K562 (cell line): ENCODE data around the gene GJC2. TPM values are rescaled to one million over a fixed set of nuclear protein-coding genes. Genes with fewer than 3 reads are reported as not detected.

Experiments
- BCL6 ChIP-seq: fragments of 250-450 bp; sonication (Bioruptor Pico); IDR thresholded peaks from 2 replicates; pipeline ENCODE4 v1.4.0; 2020
- CBFA2T2 ChIP-seq: fragments of 450-650 bp; conservative IDR thresholded peaks from 2 replicates; pipeline ENCODE4 v1.6.1; 2017; ENCODE audit warnings: mild to moderate bottlenecking
- CHD7 ChIP-seq: fragments of 200-600 bp; sonication (generic); IDR thresholded peaks from one replicate; pipeline ENCODE4 v1.6.1; 2012; ENCODE audit warnings: mild to moderate bottlenecking, low read depth, low read length, inconsistent platforms
- DMBX1 ChIP-seq: fragments of 250-450 bp; sonication (Bioruptor Pico); IDR thresholded peaks from 2 replicates; pipeline ENCODE4 v1.8.0; 2022; ENCODE audit warnings: inconsistent platforms, mild to moderate bottlenecking, moderate library complexity, borderline replicate concordance
- GATAD2B ChIP-seq: fragments of 450-650 bp; IDR thresholded peaks from 2 replicates; pipeline ENCODE4 v1.6.1; 2017; ENCODE audit warnings: mild to moderate bottlenecking, borderline replicate concordance
- KLF6 ChIP-seq: fragments of 250-450 bp; sonication (Bioruptor Pico); IDR thresholded peaks from 2 replicates; pipeline ENCODE4 v1.4.0; 2020; ENCODE audit warnings: mild to moderate bottlenecking, moderate library complexity, borderline replicate concordance
- PHF8 ChIP-seq: fragments of 200-600 bp; sonication (generic); IDR thresholded peaks from 2 replicates; pipeline ENCODE4 v1.6.1; 2012; ENCODE audit warnings: mixed run types, mild to moderate bottlenecking, inconsistent platforms, low read length, moderate library complexity, borderline replicate concordance
- SMARCE1 ChIP-seq: fragments of 450-650 bp; IDR thresholded peaks from 2 replicates; pipeline ENCODE4 v1.7.1; 2016; ENCODE audit warnings: mild to moderate bottlenecking
- TBL1XR1 ChIP-seq, 2 experiments: IDR thresholded peaks; 2 replicates each; pipeline ENCODE4 v1.6.1; 2012; ENCODE audit warnings: improper control_type of control experiment in 2 of 2, low read length in 2 of 2, mild to moderate bottlenecking in 1 of 2
- ZNF239 ChIP-seq: fragments of 250-450 bp; sonication (Bioruptor Pico); IDR thresholded peaks from 2 replicates; pipeline ENCODE4 v1.4.0; 2020; ENCODE audit warnings: mild to moderate bottlenecking
- ZNF507 ChIP-seq: conservative IDR thresholded peaks from 2 replicates; pipeline ENCODE4 v1.6.1; 2017; ENCODE audit warnings: missing genetic modification characterization, missing compliant biosample characterization
- ZNF655 ChIP-seq: fragments of 250-450 bp; sonication (Bioruptor Pico); IDR thresholded peaks from 2 replicates; pipeline ENCODE4 v1.5.0; 2021
- polyA plus RNA-seq, 8 experiments: library from polyadenylated mRNA; depleted of rRNA in 4 of 8; stranded (reverse) in 5 of 8; unstranded in 3 of 8; fragments of >200 nt; fragmentation: Nextera tagmentation in 2 of 8; fragmentation: Illumina TruSeq in 1 of 8; extraction: Ambion mirVana in 2 of 8; extraction: Trizol in 1 of 8; gene quantifications; 2 replicates each; pipeline versions ENCODE4 v1.2.1 to v1.2.3, GENCODE V29; 2011 to 2014; ENCODE audit warnings: inconsistent platforms in 1 of 8, missing spikeins in 1 of 8
- total RNA-seq, 7 experiments: library from RNA; depleted of rRNA in 6 of 7; stranded (reverse); fragments of >200 nt in 6 of 7; fragmentation: Illumina TruSeq in 2 of 7; extraction: Trizol in 2 of 7; gene quantifications; 2 replicates each; pipeline versions ENCODE4 v1.2.1 to v1.2.3, GENCODE V29; 2011 to 2021; ENCODE audit warnings: low replicate concordance in 1 of 7

Gene GJC2
- total and polyA plus RNA-seq, 9 of the 15 experiments (the other 6 are each of a cell fraction or from before 2014, with no cell fraction given), result 0.03 to 0.62 (median 0.11) TPM; not detected in 2

GRCh38 chr1:228102791-228103620 is 46.7 kb upstream of the GJC2 start, which contains the start of gene C1orf35 (continued):
- no peak for TF ChIP-seq CHD7
- TF ChIP-seq TBL1XR1 (IDR thresholded peaks at IDR 0.05; ENCODE audit: low read length in 2 of 2), result peak in 1 of 2 experiments; percentile 91; a peak in 2 of 4 replicates
- no peak for TF ChIP-seq ZNF655 (CRISPR knock-in tag)
- no peak for TF ChIP-seq SMARCE1
- no peak for TF ChIP-seq BCL6 (CRISPR knock-in tag)
- TF ChIP-seq KLF6 (CRISPR knock-in tag), result no peak
- peak; percentile 80 for TF ChIP-seq PHF8
- TF ChIP-seq CBFA2T2, result no peak
- no peak for TF ChIP-seq ZNF239 (CRISPR knock-in tag)
- TF ChIP-seq GATAD2B, result no peak
- no peak for TF ChIP-seq ZNF507 (tag)
- peak; percentile 11; the same call in 1 of the 2 replicates for TF ChIP-seq DMBX1 (CRISPR knock-in tag)
